Activated CD4-positive, alpha-beta T cell treated with anti-CD3 and anti-CD28 coated beads, Interleukin-2, amount 10 ng/mL, durations not matched to agents 24 days and 14 days (primary cell): Measurements from ENCODE around the gene NSMCE1. TPM values are rescaled to one million over a fixed set of nuclear protein-coding genes. Genes with fewer than 3 reads are reported as not detected.

Experiments
- DNase-seq: peaks from one replicate; pipeline ENCODE4 v3.0.0; 2022
- H3K27ac Mint-ChIP-seq: one replicate; pipeline ENCODE4 v1.8.0; 2022; ENCODE audit warnings: mild to moderate bottlenecking, mixed read lengths
- H3K27me3 Mint-ChIP-seq: one replicate; pipeline ENCODE4 v1.8.0; 2022; ENCODE audit warnings: mixed read lengths
- H3K36me3 Mint-ChIP-seq: one replicate; pipeline ENCODE4 v1.8.0; 2022; ENCODE audit warnings: low read depth, mild to moderate bottlenecking, mixed read lengths
- H3K4me1 Mint-ChIP-seq: one replicate; pipeline ENCODE4 v1.8.0; 2021; ENCODE audit warnings: mixed read lengths
- H3K4me3 Mint-ChIP-seq: one replicate; pipeline ENCODE4 v1.8.0; 2022; ENCODE audit warnings: mild to moderate bottlenecking, moderate library complexity, mixed read lengths
- H3K9me3 Mint-ChIP-seq: one replicate; pipeline ENCODE4 v1.8.0; 2021; ENCODE audit warnings: mixed read lengths
- intact Hi-C: fragments of 100-400 bp; cut with micrococcal nuclease; formaldehyde crosslinking; loops from one replicate; pipeline ENCODE4 v1.15.1; 2023
- total RNA-seq: library from RNA; stranded (reverse); gene quantifications from 2 replicates; pipeline ENCODE4 v1.2.3, GENCODE V29; 2022

Gene NSMCE1
- total RNA-seq, 1 donor from 2014 or later, result 149 TPM

- Mint-ChIP-seq H3K9me3 (peaks cover 9% of the 10 kb centered on the region), H3K27me3 (no peaks in the 10 kb centered on the region), H3K4me1 (peaks cover 34% of the 10 kb centered on the region), H3K4me3 (no peak overlapping the region), H3K36me3 (peaks cover 24% of the 10 kb centered on the region), H3K27ac (no peak overlapping the region)
- intact Hi-C loops, result no loop called here
- no peak for DNase-seq
These were observed 42.2 kb upstream of the NSMCE1 start for GRCh38 chr16:27310576-27311447.

GRCh38 chr16:27308792-27309191 lies 40.2 kb upstream of the NSMCE1 start:
- Mint-ChIP-seq H3K4me3 (no peak overlapping the region), H3K9me3 (peaks cover 15% of the 10 kb centered on the region), H3K36me3 (peaks cover 9% of the 10 kb centered on the region), H3K4me1 (peaks cover 40% of the 10 kb centered on the region), H3K27ac (no peak overlapping the region), H3K27me3 (no peaks in the 10 kb centered on the region)
- DNase-seq, result no peak
- intact Hi-C loops, result no loop called here

- Mint-ChIP-seq H3K27ac (peak overlapping the region; percentile 31), H3K9me3 (peaks cover 15% of the 10 kb centered on the region), H3K4me3 (no peak overlapping the region), H3K36me3 (peaks cover 9% of the 10 kb centered on the region), H3K4me1 (peaks cover 25% of the 10 kb centered on the region), H3K27me3 (no peaks in the 10 kb centered on the region)
- intact Hi-C loops, result no loop called here
- no peak for DNase-seq
These were observed 37.4 kb upstream of the NSMCE1 start for GRCh38 chr16:27305839-27306442.

GRCh38 chr16:27304881-27305745 lies 36.5 kb upstream of the NSMCE1 start:
- no peak for DNase-seq
- Mint-ChIP-seq H3K4me3 (no peak overlapping the region), H3K4me1 (peaks cover 20% of the 10 kb centered on the region), H3K27me3 (no peaks in the 10 kb centered on the region), H3K27ac (no peak overlapping the region), H3K36me3 (peaks cover 9% of the 10 kb centered on the region), H3K9me3 (peaks cover 15% of the 10 kb centered on the region)
- intact Hi-C loops, result no loop called here

- H3K4me3 Mint-ChIP-seq, result no peak overlapping the region
- H3K27me3 Mint-ChIP-seq, result no peaks in the 10 kb centered on the region
- intact Hi-C loops, result no loop called here
- DNase-seq, result no peak
- H3K9me3 Mint-ChIP-seq, result peaks cover 15% of the 10 kb centered on the region
- peaks cover 22% of the 10 kb centered on the region for H3K4me1 Mint-ChIP-seq
- peaks cover 9% of the 10 kb centered on the region for H3K36me3 Mint-ChIP-seq
- no peak overlapping the region for H3K27ac Mint-ChIP-seq
These were observed 35.5 kb upstream of the NSMCE1 start for GRCh38 chr16:27304102-27304501.

GRCh38 chr16:27303256-27304100 lies 34.9 kb upstream of the NSMCE1 start:
- Mint-ChIP-seq H3K4me3 (no peak overlapping the region), H3K27me3 (no peaks in the 10 kb centered on the region), H3K27ac (peak overlapping the region; percentile 42), H3K4me1 (peaks cover 22% of the 10 kb centered on the region), H3K36me3 (peaks cover 9% of the 10 kb centered on the region), H3K9me3 (peaks cover 15% of the 10 kb centered on the region)
- intact Hi-C loops, result no loop called here
- DNase-seq, result no peak

- no peak for DNase-seq
- Mint-ChIP-seq H3K27ac (no peak overlapping the region), H3K36me3 (peaks cover 9% of the 10 kb centered on the region), H3K9me3 (peaks cover 15% of the 10 kb centered on the region), H3K4me3 (no peak overlapping the region), H3K27me3 (no peaks in the 10 kb centered on the region), H3K4me1 (peaks cover 22% of the 10 kb centered on the region)
- intact Hi-C loops, result no loop called here
These were observed 33.6 kb upstream of the NSMCE1 start for GRCh38 chr16:27302126-27302525.

- H3K4me3 Mint-ChIP-seq, result no peak overlapping the region
- peaks cover 25% of the 10 kb centered on the region for H3K4me1 Mint-ChIP-seq
- intact Hi-C loops, result no loop called here
- H3K9me3 Mint-ChIP-seq, result peaks cover 11% of the 10 kb centered on the region
- H3K27me3 Mint-ChIP-seq, result no peaks in the 10 kb centered on the region
- H3K27ac Mint-ChIP-seq, result no peak overlapping the region
- no peak for DNase-seq
- peaks cover 6% of the 10 kb centered on the region for H3K36me3 Mint-ChIP-seq
These were observed 32.8 kb upstream of the NSMCE1 start for GRCh38 chr16:27301236-27301861.

- Mint-ChIP-seq H3K27me3 (no peaks in the 10 kb centered on the region), H3K36me3 (no peaks in the 10 kb centered on the region), H3K27ac (no peak overlapping the region), H3K4me1 (peaks cover 13% of the 10 kb centered on the region), H3K4me3 (no peak overlapping the region), H3K9me3 (no peaks in the 10 kb centered on the region)
- no peak for DNase-seq
- intact Hi-C loops, result no loop called here
These were observed 29.6 kb upstream of the NSMCE1 start for GRCh38 chr16:27298132-27298531.

GRCh38 chr16:27293343-27293742 lies 24.8 kb upstream of the NSMCE1 start:
- no peak for DNase-seq
- H3K4me3 Mint-ChIP-seq, result no peak overlapping the region
- peaks cover 34% of the 10 kb centered on the region for H3K4me1 Mint-ChIP-seq
- H3K27ac Mint-ChIP-seq, result no peak overlapping the region
- intact Hi-C loops, result no loop called here
- no peaks in the 10 kb centered on the region for H3K27me3 Mint-ChIP-seq
- H3K9me3 Mint-ChIP-seq, result no peaks in the 10 kb centered on the region
- peaks cover 1% of the 10 kb centered on the region for H3K36me3 Mint-ChIP-seq

GRCh38 chr16:27291722-27292240 lies 23.2 kb upstream of the NSMCE1 start:
- intact Hi-C loops, result no loop called here
- DNase-seq, result no peak
- Mint-ChIP-seq H3K27ac (peak overlapping the region; percentile 59), H3K27me3 (no peaks in the 10 kb centered on the region), H3K4me3 (no peak overlapping the region), H3K4me1 (peaks cover 41% of the 10 kb centered on the region), H3K9me3 (peaks cover 9% of the 10 kb centered on the region), H3K36me3 (peaks cover 12% of the 10 kb centered on the region)

GRCh38 chr16:27291106-27291505 lies 22.5 kb upstream of the NSMCE1 start:
- H3K4me1 Mint-ChIP-seq, result peaks cover 41% of the 10 kb centered on the region
- H3K9me3 Mint-ChIP-seq, result peaks cover 9% of the 10 kb centered on the region
- no peaks in the 10 kb centered on the region for H3K27me3 Mint-ChIP-seq
- peak overlapping the region; percentile 87 for H3K27ac Mint-ChIP-seq
- peaks cover 16% of the 10 kb centered on the region for H3K36me3 Mint-ChIP-seq
- intact Hi-C loops, result no loop called here
- no peak for DNase-seq
- no peak overlapping the region for H3K4me3 Mint-ChIP-seq

GRCh38 chr16:27290562-27290961 lies 22.0 kb upstream of the NSMCE1 start:
- Mint-ChIP-seq H3K27me3 (no peaks in the 10 kb centered on the region), H3K4me1 (peaks cover 44% of the 10 kb centered on the region), H3K27ac (peak overlapping the region; percentile 87), H3K4me3 (peak overlapping the region; percentile 63), H3K9me3 (peaks cover 9% of the 10 kb centered on the region), H3K36me3 (peaks cover 20% of the 10 kb centered on the region)
- no peak for DNase-seq
- intact Hi-C loops, result no loop called here
